Ecto neural progenitor cell (in vitro differentiated cells): ENCODE data around the gene MYO19.
"Not testable (repeated sequence)": the region's sequence is repeated elsewhere in the genome, so short reads cannot be mapped to it uniquely, and the experiment has no call there.

Experiments
- DNase-seq: peaks from one replicate; pipeline ENCODE4 v3.0.0-alpha.2; 2018; ENCODE audit warnings: low spot score

Gene MYO19

DNA sequence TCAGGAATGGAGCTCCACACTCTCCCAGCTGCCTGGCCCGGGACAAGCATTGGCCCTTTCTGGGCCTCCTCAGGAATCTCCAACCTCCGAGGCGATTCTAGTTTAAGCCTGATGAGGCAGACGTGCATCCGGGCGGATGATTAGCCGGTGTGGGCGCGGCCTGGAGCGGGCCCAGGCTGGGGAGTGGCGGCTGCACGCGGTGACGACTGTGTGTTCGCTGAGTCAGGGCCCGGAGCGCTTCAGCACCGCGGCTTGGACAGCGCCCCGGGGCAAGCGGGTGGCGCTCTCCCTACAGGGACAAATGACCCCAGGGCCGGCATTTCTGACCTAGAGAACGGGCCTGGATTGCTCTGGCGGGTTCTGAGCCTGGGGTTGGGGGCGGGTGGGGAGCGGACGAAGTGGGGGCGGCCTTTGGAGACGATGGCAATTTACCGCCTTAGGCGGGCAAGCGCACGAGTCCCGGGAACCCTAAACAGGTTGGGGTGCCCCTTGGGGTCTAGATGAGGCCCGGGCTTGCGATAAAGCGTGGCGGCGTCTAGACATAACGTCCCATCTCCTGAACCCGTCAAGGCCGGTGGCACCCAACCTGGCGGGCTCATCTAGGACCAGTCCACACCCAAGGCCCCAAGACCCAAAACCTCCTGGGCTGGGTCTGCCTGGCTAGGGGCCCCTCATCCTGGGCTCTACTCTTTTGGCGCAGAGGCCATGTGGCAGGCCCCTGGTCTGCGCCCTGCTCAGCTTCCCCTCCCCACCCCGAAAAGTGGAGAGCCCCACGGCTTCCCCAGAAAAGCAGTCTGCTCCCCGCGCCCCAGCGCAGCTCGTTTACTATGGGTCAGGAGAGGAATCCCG lies 70.5 kb downstream of the MYO19 start:
- DNase-seq = peak; percentile 99

DNA sequence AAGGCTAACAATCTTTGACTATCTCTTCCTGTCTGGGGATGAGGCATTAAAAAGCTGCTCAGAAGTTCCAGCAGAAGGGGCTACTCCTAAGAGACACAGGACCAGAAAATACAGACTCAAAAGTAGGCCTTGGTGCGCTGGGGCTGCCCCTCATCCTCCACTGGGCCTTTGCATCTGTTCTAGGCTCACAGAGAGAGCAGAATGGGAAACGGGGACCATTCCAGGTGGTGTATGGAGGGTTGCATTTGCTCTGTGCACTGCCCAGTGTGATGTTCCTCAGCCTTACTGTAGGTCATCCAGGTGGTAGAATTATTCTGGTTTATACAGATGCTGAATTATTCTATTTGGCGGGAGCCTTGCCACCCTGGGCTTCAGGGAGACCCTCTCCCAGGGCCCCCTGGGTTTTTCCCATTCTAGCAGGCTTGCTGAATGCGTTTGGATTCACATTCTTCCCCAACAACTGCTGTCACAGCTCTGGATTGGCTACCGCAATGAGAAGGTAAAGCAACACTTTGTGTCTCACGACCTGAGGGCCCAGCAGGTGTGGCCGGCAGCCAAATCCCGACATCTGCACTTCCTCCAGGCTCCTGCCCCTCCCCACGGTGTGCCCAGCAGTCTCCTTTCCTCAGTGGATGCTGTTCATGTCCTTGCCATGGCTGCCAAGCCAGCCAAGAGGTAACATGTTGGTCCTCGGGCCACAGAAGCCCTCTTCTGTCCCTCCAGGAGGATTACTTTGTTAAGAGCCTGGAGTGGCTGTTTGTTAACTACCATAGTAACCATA lies 73.1 kb downstream of the MYO19 start:
- DNase-seq = peak; percentile 46

DNA sequence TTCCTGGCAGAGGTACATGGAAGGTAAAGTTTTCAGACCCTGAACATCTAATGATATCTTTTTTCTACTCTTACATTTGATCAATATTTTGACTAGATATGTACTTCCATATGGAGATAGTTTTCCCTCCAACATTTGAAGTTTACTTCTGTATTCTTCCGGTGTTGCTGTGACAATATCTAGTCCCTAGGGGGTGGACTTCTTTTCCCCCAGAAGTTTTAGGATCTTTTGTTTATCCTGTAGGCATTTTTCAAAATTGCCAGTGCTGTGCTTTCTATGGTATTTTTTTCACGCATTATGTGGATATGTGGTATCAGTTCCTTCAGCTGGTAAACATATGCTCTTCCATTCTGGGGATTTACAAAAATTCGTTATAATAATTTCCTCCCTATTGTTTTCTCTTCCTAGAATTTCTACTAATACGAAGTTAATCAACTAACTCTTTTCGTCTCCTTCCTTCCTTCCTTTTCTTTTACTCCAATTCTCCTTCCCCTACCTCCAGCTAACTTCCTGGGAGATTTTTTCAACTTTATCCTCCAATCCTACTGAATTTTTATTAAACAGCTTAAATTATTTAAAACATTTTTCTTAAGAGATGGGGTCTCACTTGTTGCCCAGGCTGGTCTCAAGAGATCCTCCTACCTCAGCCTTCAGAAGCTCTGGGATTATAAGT lies 74.3 kb downstream of the MYO19 start:
- no peak for DNase-seq

DNA sequence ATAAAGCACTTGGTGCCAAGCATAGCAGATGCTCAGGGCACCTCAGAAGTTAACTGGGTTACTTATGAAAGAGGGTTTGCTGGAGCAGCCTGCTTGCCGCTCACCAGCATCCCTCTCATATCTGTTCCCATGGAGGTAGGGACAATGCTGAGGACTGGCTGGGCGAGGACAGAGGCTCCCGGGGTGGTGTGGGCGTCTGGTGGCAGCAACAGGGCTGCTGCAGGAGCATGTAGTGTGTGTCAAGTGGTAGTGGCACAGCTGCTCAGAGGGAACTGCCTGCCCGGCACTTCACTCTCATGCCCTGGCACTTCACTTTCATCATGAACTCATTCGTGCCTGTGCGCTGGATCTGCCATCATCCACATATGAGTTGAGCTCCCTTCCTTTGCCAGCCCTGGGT lies 75.1 kb downstream of the MYO19 start:
- DNase-seq = peak; percentile 46

DNA sequence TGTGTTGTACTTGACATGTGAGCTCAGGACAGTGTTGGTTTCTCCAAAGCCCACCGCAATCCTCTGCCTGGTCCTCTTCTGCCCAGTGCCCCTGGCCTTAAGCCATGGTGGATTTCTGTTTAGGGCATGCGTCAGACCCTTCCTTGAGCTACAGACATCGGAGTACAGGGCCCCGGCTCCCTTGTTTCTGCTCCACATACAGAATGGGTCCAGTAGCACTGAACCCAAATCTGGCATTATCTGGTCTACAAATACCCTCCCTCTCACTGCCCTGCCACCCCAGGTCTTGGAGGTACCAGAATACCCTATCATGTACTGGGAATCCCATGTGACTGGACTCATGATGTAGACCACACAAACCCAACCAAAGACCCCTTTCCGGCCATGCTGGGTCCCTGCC lies 75.6 kb downstream of the MYO19 start:
- no peak for DNase-seq

DNA sequence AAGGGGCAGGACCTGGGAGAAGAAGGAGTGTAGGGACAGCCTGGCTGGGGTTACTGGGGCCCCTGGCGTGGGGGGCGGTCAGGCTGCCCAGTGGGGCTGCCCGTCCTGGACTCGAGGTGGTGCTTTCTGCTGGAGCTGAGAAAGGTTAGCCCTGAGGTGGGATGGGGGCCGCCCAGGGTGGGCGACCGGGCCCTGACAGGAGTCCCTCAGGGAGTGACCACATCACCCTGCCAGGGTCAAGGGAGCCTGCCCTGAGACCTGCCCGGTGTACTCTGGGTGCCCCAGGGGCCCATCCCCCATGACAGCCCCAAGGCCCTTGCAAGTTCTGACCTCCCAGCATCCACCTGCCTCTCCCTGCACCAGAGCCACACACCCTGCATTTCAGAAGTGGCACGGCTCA lies 77.0 kb downstream of the MYO19 start:
- not testable (repeated sequence) for DNase-seq

DNA sequence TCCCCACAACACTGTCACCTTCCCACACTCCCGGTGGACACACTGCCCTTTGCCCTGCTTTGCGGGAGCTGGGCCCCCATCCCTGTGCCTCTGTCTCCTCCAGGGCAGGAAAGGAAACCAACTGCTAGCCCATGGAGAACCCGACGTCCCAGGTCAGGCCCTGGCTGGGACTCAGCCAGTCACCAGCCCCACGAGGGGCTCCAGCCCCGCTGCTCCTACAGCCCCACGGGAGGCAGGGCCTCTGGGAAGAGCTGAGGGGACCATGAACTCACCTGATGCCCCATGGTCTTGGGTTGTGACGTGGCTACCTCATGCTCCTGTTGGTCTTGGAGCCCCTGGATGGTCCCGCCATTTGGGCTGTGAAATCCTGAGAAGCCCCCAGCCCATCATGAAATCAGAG lies 81.8 kb downstream of the MYO19 start:
- not testable (repeated sequence) for DNase-seq

DNA sequence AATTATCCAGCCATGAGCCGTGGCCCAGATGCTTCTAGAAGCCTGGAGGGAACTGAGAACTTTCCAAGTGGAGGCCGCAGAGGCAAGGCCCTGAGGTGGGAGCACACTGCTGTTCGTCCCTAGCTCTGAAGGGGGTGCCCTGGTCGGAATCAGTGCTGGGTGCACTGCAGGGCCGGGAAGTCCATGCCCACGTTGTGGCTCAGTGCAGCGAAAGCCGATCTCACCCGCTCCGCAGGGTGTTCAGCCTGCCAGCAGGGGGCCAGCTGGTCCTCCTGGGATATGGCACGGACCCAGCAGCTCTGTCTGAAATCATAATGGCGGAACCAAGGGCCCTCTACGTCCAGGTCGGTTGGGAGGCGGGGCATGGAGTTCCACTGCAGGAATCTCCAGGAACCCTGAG lies 84.7 kb downstream of the MYO19 start:
- DNase-seq = not testable (repeated sequence)
